Caco-2 (cell line): ENCODE measurements around the gene PHLDA2. TPM values are rescaled to one million over a fixed set of nuclear protein-coding genes. Genes with fewer than 3 reads are reported as not detected.
A peak's percentile ranks its signal among the peaks of the same experiment; 100 is the strongest.

Experiments used
- BruUV-seq: library from RNA; stranded (reverse); fragments of 400-500 nt; replicated peaks from 2 replicates; lab custom pipeline; 2021; lab: Mats Ljungman, UMichigan
- CTCF ChIA-PET: fragments of 300-600 bp; sonication (Branson Sonifier 250); formaldehyde crosslinking; loops from one replicate; lab custom pipeline; 2022; ENCODE audit warnings: antibody characterized with exemption; lab: Charles Lee
- POLR2A ChIA-PET: fragments of 300-600 bp; sonication (Branson Sonifier 250); formaldehyde crosslinking; loops from one replicate; lab custom pipeline; 2022; ENCODE audit warnings: antibody characterized with exemption; lab: Charles Lee
- DNase-seq, 2 experiments: peaks; one replicate each; pipeline versions ENCODE4 v3.0.0 to v3.0.0-alpha.2; 2020 to 2022
- H3K27me3 ChIP-seq: replicated peaks from 2 replicates; pipeline ENCODE4 v1.6.0; 2011; ENCODE audit warnings: low read length; ENCODE audit not compliant: control insufficient read depth, insufficient read depth
- H3K36me3 ChIP-seq: 2 replicates; pipeline ENCODE4 v1.5.1; 2011; ENCODE audit warnings: low read length; ENCODE audit not compliant: control insufficient read depth, insufficient read depth
- H3K4me1 ChIP-seq: fragments of 250-450 bp; sonication (Bioruptor Pico); 2 replicates; pipeline ENCODE4 v1.5.1; 2020; ENCODE audit warnings: mild to moderate bottlenecking
- H3K4me3 ChIP-seq: 2 replicates; pipeline ENCODE4 v1.5.1; 2011; ENCODE audit warnings: low read depth, mild to moderate bottlenecking, control low read depth, low read length
- H3K9me3 ChIP-seq: fragments of 250-450 bp; sonication (Bioruptor Pico); 2 replicates; pipeline ENCODE4 v1.5.1; 2020; ENCODE audit warnings: mild to moderate bottlenecking, moderate library complexity
- H3K27ac Mint-ChIP-seq: one replicate; pipeline ENCODE4 v1.8.0; 2022; ENCODE audit warnings: mixed read lengths; ENCODE audit not compliant: unreplicated experiment
- H3K27me3 Mint-ChIP-seq: one replicate; pipeline ENCODE4 v1.8.0; 2022; ENCODE audit warnings: mixed read lengths; ENCODE audit not compliant: insufficient read depth, unreplicated experiment
- H3K36me3 Mint-ChIP-seq: one replicate; pipeline ENCODE4 v1.8.0; 2022; ENCODE audit warnings: mild to moderate bottlenecking, mixed read lengths; ENCODE audit not compliant: insufficient read depth, unreplicated experiment
- H3K4me1 Mint-ChIP-seq: one replicate; pipeline ENCODE4 v1.8.0; 2022; ENCODE audit warnings: low read depth, mixed read lengths; ENCODE audit not compliant: unreplicated experiment
- H3K4me3 Mint-ChIP-seq: one replicate; pipeline ENCODE4 v1.8.0; 2022; ENCODE audit warnings: mild to moderate bottlenecking, moderate library complexity, mixed read lengths; ENCODE audit not compliant: unreplicated experiment
- H3K9me3 Mint-ChIP-seq: one replicate; pipeline ENCODE4 v1.8.0; 2022; ENCODE audit warnings: mixed read lengths; ENCODE audit not compliant: unreplicated experiment
- CTCF ChIP-seq, 2 experiments: fragments of 200-600 bp in 1 of 2; IDR thresholded peaks; 1 replicate in 1 of 2; 2 replicates in 1 of 2; pipeline versions ENCODE4 v1.5.1 to v1.8.0; 2011 to 2022; ENCODE audit warnings: antibody characterized with exemption in 1 of 2, control low read depth in 1 of 2, inconsistent platforms in 1 of 2, low read depth in 1 of 2, low read length in 1 of 2, mild to moderate bottlenecking in 1 of 2, moderate library complexity in 1 of 2; ENCODE audit not compliant: insufficient read depth in 1 of 2, severe bottlenecking in 1 of 2, unreplicated experiment in 1 of 2
- intact Hi-C: fragments of 100-400 bp; cut with micrococcal nuclease; formaldehyde crosslinking; loops from one replicate; pipeline ENCODE4 v1.10.0; 2022; ENCODE audit not compliant: unreplicated experiment
- total RNA-seq: library from RNA; stranded (reverse); gene quantifications from 2 replicates; pipeline ENCODE4 v1.2.3, GENCODE V29; 2022

Gene PHLDA2
- total RNA-seq, 1 experiment from 2014 or later, result 19.1 TPM

- Mint-ChIP-seq H3K4me1 (no peaks in the 10 kb centered on the region), H3K27me3 (no peaks in the 10 kb centered on the region), H3K27ac (no peak overlapping the region), H3K4me3 (no peak overlapping the region), H3K9me3 (peaks cover 10% of the 10 kb centered on the region), H3K36me3 (peaks cover 94% of the 10 kb centered on the region)
- no peaks in the 10 kb centered on the region for H3K27me3 ChIP-seq
- DNase-seq, result no peak
- no peak for TF ChIP-seq CTCF (IDR thresholded peaks at IDR 0.05; ENCODE audit: insufficient read depth in 1 of 2, low read depth in 1 of 2, low read length in 1 of 2, severe bottlenecking in 1 of 2, unreplicated experiment in 1 of 2)
- no peaks in the 10 kb centered on the region for H3K4me1 ChIP-seq
- no peak overlapping the region for H3K4me3 ChIP-seq
- intact Hi-C loops, result no loop called here
- ChIA-PET CTCF (interaction anchor here (0.6 to 0.7 kb wide), 2 partner anchors 13 to 65 kb away, joined by 3 read pairs; no protein-coding TSS in a partner anchor), POLR2A (no interaction called here)
- H3K9me3 ChIP-seq, result peaks cover 11% of the 10 kb centered on the region
- no TSS peak for BruUV-seq
- H3K36me3 ChIP-seq, result no peaks in the 10 kb centered on the region; the same call in none of the 2 replicates
Measured at GRCh38 chr11:2942872-2943710, 13.9 kb upstream of the PHLDA2 start.

GRCh38 chr11:2942447-2942846 lies 13.2 kb upstream of the PHLDA2 start:
- intact Hi-C loops, result no loop called here
- Mint-ChIP-seq H3K4me1 (no peaks in the 10 kb centered on the region), H3K27ac (no peak overlapping the region), H3K36me3 (peaks cover 94% of the 10 kb centered on the region), H3K9me3 (peaks cover 16% of the 10 kb centered on the region), H3K27me3 (no peaks in the 10 kb centered on the region), H3K4me3 (no peak overlapping the region)
- no peak for TF ChIP-seq CTCF (IDR thresholded peaks at IDR 0.05; ENCODE audit: insufficient read depth in 1 of 2, low read depth in 1 of 2, low read length in 1 of 2, severe bottlenecking in 1 of 2, unreplicated experiment in 1 of 2)
- DNase-seq, result no peak
- POLR2A ChIA-PET, result no interaction called here
- peaks cover 11% of the 10 kb centered on the region for H3K9me3 ChIP-seq
- no peak overlapping the region for H3K4me3 ChIP-seq
- CTCF ChIA-PET, result interaction anchor here (0.6 kb wide), 1 partner anchor 65 kb away, joined by 3 read pairs; no protein-coding TSS in a partner anchor
- no TSS peak for BruUV-seq
- no peaks in the 10 kb centered on the region for H3K27me3 ChIP-seq
- no peaks in the 10 kb centered on the region for H3K4me1 ChIP-seq
- H3K36me3 ChIP-seq, result no peaks in the 10 kb centered on the region; the same call in 1 of the 2 replicates

- ChIA-PET POLR2A (no interaction called here), CTCF (interaction anchor here (0.6 kb wide), 1 partner anchor 408 kb away, joined by 5 read pairs; no protein-coding TSS in a partner anchor)
- Mint-ChIP-seq H3K27me3 (no peaks in the 10 kb centered on the region), H3K4me3 (no peak overlapping the region), H3K9me3 (peaks cover 22% of the 10 kb centered on the region), H3K4me1 (no peaks in the 10 kb centered on the region), H3K36me3 (peaks cover 88% of the 10 kb centered on the region), H3K27ac (peak overlapping the region; percentile 71)
- BruUV-seq, result no TSS peak
- H3K27me3 ChIP-seq, result no peaks in the 10 kb centered on the region
- DNase-seq, result peak in 1 of 2 experiments; percentile 39
- H3K4me1 ChIP-seq, result no peaks in the 10 kb centered on the region
- no peaks in the 10 kb centered on the region; the same call in 1 of the 2 replicates for H3K36me3 ChIP-seq
- intact Hi-C loops, result no loop called here
- peaks cover 11% of the 10 kb centered on the region for H3K9me3 ChIP-seq
- no peak for TF ChIP-seq CTCF (IDR thresholded peaks at IDR 0.05; ENCODE audit: insufficient read depth in 1 of 2, low read depth in 1 of 2, low read length in 1 of 2, severe bottlenecking in 1 of 2, unreplicated experiment in 1 of 2)
- no peak overlapping the region for H3K4me3 ChIP-seq
Measured at GRCh38 chr11:2940921-2941821, 12.0 kb upstream of the PHLDA2 start.
